SJSA1 (cell line): ENCODE results near the gene SPANXN5. TPM values are rescaled to one million over a fixed set of nuclear protein-coding genes. Genes with fewer than 3 reads are reported as not detected.
"Not testable (repeated sequence)": the region's sequence is repeated elsewhere in the genome, so short reads cannot be mapped to it uniquely, and the experiment has no call there.

Experiments
- DNase-seq, 2 experiments: peaks; one replicate each; pipeline ENCODE4 v3.0.0-alpha.2; 2015 to 2020; ENCODE audit warnings: low spot score in 2 of 2, low read depth in 1 of 2
- H3K27ac ChIP-seq: fragments of 250-450 bp; sonication (Bioruptor Pico); 2 replicates; pipeline ENCODE4 v1.5.1; 2020; ENCODE audit warnings: mild to moderate bottlenecking, moderate library complexity
- H3K27me3 ChIP-seq: fragments of 250-450 bp; sonication (Bioruptor Pico); replicated peaks from 2 replicates; pipeline ENCODE4 v1.5.1; 2020; ENCODE audit warnings: mild to moderate bottlenecking, moderate library complexity
- H3K36me3 ChIP-seq: fragments of 250-450 bp; sonication (Bioruptor Pico); 2 replicates; pipeline ENCODE4 v1.5.1; 2020; ENCODE audit warnings: mild to moderate bottlenecking
- H3K4me1 ChIP-seq: fragments of 250-450 bp; sonication (Bioruptor Pico); replicated peaks from 2 replicates; pipeline ENCODE4 v1.6.1; 2021; ENCODE audit warnings: mild to moderate bottlenecking
- H3K4me3 ChIP-seq: fragments of 250-450 bp; sonication (Bioruptor Pico); 2 replicates; pipeline ENCODE4 v1.5.1; 2020; ENCODE audit warnings: mild to moderate bottlenecking
- H3K9me3 ChIP-seq: fragments of 250-450 bp; sonication (Bioruptor Pico); replicated peaks from 2 replicates; pipeline ENCODE4 v1.5.1; 2020; ENCODE audit warnings: mild to moderate bottlenecking
- total RNA-seq: library from RNA; depleted of rRNA; stranded (reverse); fragments of >200 nt; shearing (Covaris generic); gene quantifications from 2 replicates; pipeline ENCODE4 v1.2.3, GENCODE V29; 2014; rRNA removed

SPANXN5 gene, protein sequence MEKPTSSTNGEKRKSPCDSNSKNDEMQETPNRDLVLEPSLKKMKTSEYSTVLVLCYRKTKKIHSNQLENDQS
- total RNA-seq: not detected in 2 replicates

DNA sequence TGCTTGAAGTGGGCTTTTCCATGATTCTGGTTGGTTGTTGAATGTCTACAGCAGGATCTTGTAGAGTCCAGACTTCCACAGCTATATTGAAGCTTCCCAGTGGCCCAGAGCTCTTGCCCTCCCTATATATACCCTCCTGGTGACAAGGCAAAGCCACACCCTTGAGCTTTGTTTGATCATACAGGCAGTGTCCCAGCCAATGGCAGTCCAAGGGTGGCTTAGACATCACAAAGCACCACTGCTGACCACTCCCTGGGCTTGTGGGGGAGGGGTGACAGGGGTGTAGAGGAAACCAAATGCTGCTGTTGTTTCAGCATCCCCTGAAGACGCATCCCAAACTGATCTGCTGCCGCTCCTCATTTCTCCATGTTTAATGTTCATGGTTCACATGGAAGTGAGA is at the start of gene SPANXN5:
TSS of gene SPANXN5 (minus strand) at position 101 of the 400 bp plus-strand sequence. CDS start at position 22, 79 bp downstream.
- H3K27me3 ChIP-seq, H3K4me3 ChIP-seq, H3K36me3 ChIP-seq, DNase-seq, H3K4me1 ChIP-seq, H3K9me3 ChIP-seq, H3K27ac ChIP-seq: not testable (repeated sequence)

DNA sequence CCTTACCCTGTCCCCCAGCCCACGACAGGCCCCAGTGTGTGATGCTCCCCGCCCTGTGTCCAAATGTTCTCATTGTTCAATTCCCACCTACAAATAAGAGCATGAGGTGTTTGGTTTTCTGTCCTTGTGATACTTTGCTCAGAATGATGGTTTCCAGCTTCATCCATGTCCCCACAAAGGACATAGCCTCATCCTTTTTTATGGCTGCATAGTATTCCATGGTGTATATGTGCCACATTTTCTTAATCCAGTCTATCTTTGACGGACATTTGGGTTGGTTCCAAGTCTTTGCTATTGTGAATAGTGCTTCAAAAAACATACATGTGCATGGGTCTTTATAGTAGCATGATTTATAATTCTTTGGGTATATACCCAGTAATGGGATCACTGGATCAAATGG is 46.4 kb upstream of the SPANXN5 start:
- not testable (repeated sequence) for H3K4me3 ChIP-seq, H3K4me1 ChIP-seq, H3K27ac ChIP-seq, DNase-seq, H3K36me3 ChIP-seq, H3K27me3 ChIP-seq, H3K9me3 ChIP-seq

DNA sequence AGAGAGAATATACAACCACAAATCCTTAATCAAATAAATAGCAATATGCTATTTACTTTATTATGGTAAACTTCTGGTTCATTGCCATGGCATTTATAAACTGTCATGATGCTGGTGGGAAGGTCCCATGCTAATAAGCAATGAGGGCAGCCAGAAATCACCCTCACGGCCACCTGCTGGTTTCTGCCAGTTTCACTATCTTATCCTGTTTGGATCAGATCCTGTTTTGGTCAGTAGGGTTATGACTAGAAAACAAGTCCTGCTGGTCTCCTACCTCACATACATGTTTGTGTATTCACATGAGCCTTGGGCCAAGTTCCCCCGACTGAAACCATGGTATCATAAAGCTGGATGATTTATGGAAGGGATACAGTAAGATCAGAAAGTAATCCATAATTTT is 41.9 kb upstream of the SPANXN5 start:
- H3K9me3 ChIP-seq: no peaks in the 10 kb centered on the region
- H3K27me3 ChIP-seq: no peaks in the 10 kb centered on the region
- H3K4me1 ChIP-seq: no peaks in the 10 kb centered on the region
- H3K36me3 ChIP-seq: no peaks in the 10 kb centered on the region
- no peak overlapping the region for H3K27ac ChIP-seq
- no peak for DNase-seq
- H3K4me3 ChIP-seq: no peak overlapping the region

DNA sequence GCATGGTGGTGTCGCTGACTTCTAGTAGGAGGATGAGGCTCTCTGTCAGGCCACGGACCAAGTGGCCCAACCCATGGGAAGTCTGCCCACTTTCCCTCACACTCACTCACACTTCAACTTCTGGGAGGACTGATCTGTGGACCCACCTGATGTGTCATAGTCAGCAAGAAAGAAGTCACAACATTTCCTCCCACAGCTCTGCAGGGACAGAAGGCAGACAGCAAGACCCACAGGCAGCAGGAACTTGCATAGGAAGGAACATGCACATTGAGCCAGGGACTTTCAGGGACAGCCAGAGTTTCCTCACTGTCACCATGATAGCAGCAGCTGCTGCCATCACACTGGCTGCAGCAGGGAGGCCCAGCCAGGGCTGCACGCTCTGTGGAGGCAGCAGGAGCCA is 33.3 kb upstream of the SPANXN5 start:
- Histone ChIP-seq H3K4me3 (no peak overlapping the region), H3K27me3 (no peaks in the 10 kb centered on the region), H3K36me3 (no peaks in the 10 kb centered on the region), H3K27ac (no peak overlapping the region), H3K4me1 (no peaks in the 10 kb centered on the region), H3K9me3 (no peaks in the 10 kb centered on the region)
- DNase-seq: no peak

DNA sequence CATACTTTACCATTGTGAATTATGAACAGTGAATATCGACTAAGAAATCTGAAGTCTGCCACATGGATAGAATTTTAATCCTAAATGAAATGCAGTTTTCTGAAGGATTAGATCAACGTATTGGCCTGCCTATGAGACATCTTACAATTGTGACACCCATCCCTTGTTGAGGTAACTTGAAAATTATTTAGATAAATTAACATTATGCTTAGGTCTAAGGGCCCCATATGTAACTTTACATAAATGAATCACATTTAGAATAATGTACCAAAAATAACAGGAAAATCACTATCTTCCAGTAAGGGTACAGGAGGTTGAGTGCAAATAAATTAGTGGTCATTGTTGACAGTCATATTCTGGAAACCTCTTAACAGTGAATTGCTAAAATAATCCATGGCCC is 27.4 kb upstream of the SPANXN5 start:
- no peaks in the 10 kb centered on the region for H3K36me3 ChIP-seq
- no peak overlapping the region for H3K27ac ChIP-seq
- no peak overlapping the region for H3K4me3 ChIP-seq
- H3K4me1 ChIP-seq: no peaks in the 10 kb centered on the region
- no peaks in the 10 kb centered on the region for H3K27me3 ChIP-seq
- H3K9me3 ChIP-seq: no peaks in the 10 kb centered on the region
- no peak for DNase-seq

DNA sequence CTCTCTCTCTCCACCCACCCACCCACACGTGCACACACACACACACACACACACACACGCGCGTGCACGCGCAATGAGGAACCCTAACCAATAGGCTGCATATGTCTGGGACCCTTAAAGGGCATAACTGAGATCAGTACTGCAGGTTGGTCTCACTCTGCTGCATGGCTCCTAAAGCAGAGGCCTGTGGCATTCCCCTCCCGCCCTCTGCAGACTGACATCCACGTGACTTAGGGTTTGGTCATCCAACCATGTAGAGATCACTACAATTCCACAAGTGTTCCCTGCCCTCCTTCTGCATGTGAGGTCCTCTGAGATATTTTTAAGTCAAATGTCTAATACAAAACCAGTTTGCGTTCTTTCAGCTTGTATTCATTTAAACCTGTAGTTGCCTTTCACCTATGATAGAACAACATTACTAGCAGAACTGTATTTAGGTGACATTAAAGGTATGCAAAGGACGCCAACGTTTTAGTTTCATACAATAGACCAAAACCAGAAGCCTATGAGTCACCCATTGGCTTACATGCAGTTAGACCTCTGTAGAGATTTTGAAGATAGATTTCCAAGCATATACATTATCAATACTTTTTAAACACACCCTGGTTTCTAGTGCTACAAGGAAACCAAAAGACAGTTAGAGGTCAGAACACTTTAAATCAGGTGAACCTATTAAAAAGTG is 24.0 kb upstream of the SPANXN5 start:
- no peaks in the 10 kb centered on the region for H3K9me3 ChIP-seq
- H3K27ac ChIP-seq: no peak overlapping the region
- H3K27me3 ChIP-seq: no peaks in the 10 kb centered on the region
- H3K4me1 ChIP-seq: no peaks in the 10 kb centered on the region
- H3K4me3 ChIP-seq: no peak overlapping the region
- no peaks in the 10 kb centered on the region for H3K36me3 ChIP-seq
- DNase-seq: no peak

DNA sequence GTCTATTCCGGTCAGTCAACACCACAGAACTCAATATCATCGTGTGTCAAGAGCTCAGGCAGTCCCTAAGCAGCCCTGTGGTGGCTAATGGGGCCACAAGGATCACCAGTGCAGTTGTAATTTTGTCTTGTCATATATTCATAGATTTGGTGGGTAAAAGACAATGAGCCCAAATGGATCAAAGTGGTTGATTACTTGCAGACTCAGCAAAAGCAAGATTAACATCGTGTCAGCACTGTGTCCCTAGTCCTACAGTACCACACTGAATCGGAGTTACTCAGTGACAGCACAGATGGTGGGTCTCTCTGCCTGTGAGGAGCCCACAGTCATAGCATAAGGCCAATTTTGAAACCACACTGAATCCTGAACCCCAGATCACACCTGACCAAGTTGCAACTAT is 22.6 kb upstream of the SPANXN5 start:
- no peak for DNase-seq
- no peaks in the 10 kb centered on the region for H3K4me1 ChIP-seq
- H3K9me3 ChIP-seq: no peaks in the 10 kb centered on the region
- no peak overlapping the region for H3K27ac ChIP-seq
- H3K27me3 ChIP-seq: no peaks in the 10 kb centered on the region
- no peaks in the 10 kb centered on the region for H3K36me3 ChIP-seq
- H3K4me3 ChIP-seq: no peak overlapping the region

DNA sequence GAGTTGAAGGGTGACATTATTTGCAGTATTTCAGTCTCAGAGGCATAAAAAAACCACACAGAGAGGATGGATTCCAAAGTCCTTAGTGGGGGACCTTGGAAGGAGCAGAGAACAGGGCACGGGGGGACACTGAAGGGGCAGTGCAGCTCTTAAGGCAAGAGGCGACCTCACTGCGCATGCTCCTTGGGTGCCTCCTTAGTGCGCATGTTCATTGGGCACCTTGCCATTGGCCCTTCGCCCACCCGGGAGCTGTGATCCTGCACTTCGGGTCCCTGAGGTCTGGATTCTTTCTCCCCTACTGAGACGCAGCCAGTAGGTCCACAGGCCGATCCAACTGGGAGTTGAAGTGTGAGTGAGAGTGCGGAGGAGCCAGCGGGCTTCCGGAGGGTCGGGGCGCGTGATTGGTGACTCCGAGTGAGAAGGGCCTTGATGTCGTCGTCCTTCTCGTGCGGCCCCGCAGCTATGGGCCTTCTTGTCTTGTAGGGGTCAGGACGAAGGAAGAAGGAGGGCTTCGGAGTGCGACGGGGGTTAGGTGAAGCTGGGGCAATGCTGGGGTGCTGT is 13.9 kb upstream of the SPANXN5 start, which contains the start of gene XAGE5:
TSS of gene XAGE5 (plus strand) at position 223 of the 561 bp plus-strand sequence. CDS start 1,280 bp downstream, outside the sequence.
- H3K27me3 ChIP-seq: no peaks in the 10 kb centered on the region
- no peak within 1 kb of the TSS for H3K27ac ChIP-seq
- DNase-seq: no peak
- no peak within 1 kb of the TSS for H3K4me3 ChIP-seq
- H3K36me3 ChIP-seq: no peaks in the 10 kb centered on the region
- no peaks in the 10 kb centered on the region for H3K9me3 ChIP-seq
- H3K4me1 ChIP-seq: no peaks in the 10 kb centered on the region

DNA sequence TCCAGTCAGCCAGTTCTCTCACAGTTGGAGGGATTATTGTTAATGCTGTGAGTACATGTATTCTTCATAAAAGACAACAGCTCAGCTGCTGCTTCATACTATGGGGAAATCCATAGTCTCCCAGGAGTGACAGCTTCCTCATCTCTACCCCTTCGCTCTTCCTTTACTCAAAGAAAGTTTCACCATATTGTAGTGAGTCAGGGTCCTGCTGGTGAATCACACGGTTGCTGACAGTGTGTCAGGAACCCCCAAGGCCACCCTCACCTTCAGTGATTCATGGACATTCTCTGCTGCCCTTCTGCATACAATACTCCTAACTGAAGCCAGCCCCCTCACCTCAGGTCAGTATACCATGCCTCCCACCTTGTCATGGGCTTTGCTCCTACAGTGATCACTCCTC is 7.6 kb upstream of the SPANXN5 start:
- not testable (repeated sequence) for H3K9me3 ChIP-seq, H3K27ac ChIP-seq, H3K4me1 ChIP-seq, H3K4me3 ChIP-seq, DNase-seq, H3K36me3 ChIP-seq, H3K27me3 ChIP-seq

DNA sequence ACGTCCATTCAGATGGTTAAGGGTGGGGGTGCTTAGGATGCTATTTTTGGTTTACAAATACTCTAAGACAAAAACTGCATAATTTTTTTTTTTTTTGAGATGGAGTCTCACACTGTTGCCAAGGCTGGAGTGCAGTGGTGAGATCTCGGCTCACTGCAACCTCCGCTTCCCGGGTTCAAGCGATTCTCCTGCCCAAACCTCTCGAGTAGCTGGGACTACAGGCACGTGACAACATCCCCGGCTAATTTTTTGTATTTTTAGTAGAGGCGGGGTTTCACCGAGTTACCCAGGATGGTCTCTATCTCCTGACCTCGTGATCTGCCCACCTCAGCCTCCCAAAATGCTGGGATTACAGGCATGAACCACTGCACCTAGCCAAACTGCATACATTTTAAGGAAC is 23.7 kb downstream of the SPANXN5 start:
- not testable (repeated sequence) for H3K27me3 ChIP-seq, H3K36me3 ChIP-seq, H3K4me1 ChIP-seq, H3K4me3 ChIP-seq, DNase-seq, H3K9me3 ChIP-seq, H3K27ac ChIP-seq

DNA sequence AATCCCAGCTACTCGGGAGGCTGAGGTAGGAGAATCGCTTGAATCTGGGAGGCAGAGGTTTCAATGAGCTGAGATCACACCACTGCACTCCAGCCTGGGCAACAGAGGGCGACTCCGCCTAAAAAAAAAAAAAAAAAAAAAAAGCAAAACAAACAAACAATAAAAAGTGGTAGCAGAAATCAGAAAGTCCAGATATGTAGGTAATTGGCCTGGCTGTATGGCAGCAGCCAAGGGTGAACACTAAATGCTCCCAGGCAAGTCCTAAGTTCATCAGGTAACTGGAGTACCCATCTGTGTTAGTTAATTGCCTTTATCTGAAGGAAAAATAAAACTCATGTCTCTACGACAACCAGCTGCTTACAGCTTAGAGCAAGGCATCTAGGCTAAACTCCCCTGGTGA is 31.2 kb downstream of the SPANXN5 start:
- not testable (repeated sequence) for H3K27me3 ChIP-seq, H3K36me3 ChIP-seq, H3K4me1 ChIP-seq, H3K4me3 ChIP-seq, H3K27ac ChIP-seq, H3K9me3 ChIP-seq, DNase-seq

DNA sequence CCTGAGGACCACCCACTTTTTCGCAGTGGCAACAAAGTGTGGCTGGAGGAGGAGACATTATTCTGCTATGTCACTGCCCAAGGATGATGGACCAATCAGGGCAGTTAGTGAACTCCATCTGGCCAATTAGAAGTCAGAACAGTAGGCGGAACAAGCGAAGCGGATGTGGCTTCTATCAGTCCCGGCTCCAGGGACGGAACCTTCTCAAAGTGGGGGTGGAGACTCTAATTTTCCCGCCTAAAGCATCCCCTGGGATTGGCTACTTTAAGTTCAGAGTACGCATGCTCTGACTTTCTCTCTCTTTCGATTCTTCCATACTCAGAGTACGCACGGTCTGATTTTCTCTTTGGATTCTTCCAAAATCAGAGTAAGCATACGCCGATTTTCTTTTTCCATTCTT is 46.3 kb downstream of the SPANXN5 start, which contains the start of gene SSX2B:
TSS of gene SSX2B (plus strand) at position 301 of the 400 bp plus-strand sequence. CDS start 1,429 bp downstream, outside the sequence.
- not testable (repeated sequence) for H3K36me3 ChIP-seq, H3K27me3 ChIP-seq, DNase-seq, H3K27ac ChIP-seq, H3K4me1 ChIP-seq, H3K9me3 ChIP-seq, H3K4me3 ChIP-seq
